ENCODE data around the gene NUTM1.

DNA sequence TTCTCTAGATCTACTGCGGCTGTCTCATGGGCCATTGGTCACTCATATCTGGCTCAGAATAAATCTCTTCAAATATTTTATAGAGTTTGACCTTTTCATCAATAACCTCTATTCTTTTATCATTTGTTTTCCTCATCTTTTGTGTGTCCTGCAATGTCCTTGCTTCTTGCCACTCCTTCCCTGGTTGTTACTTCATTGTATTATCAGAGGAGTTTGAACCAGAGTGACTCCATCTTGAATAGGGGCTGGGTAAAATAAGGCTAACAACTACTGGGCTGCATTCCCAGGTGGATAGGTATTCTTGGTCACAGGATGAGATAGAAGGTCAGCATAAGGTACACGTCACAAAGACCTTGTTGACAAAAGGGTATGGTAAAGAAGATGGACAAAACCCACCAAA, 33.7 kb downstream of the NUTM1 start:
- TF ChIP-seq NRF1 (IDR thresholded peaks at IDR 0.05; ENCODE audit: low read depth, low read length) (no peak), RXRA (IDR thresholded peaks at IDR 0.05; ENCODE audit: borderline replicate concordance, low read depth) (no peak)

Measured in SK-N-SH (cell line).